Duodenal mucosa (tissue), 2 donors: ENCODE results near the gene TP53I11.

Experiments
- H3K27ac ChIP-seq: one replicate; pipeline ENCODE4 v1.7.0; 2013; ENCODE audit warnings: low read depth, low read length
- H3K27me3 ChIP-seq, 2 donors: one replicate each; pipeline ENCODE4 v1.7.0; 2013; ENCODE audit warnings: low read length in 2 of 2, control low read depth in 1 of 2; ENCODE audit not compliant: insufficient read depth in 2 of 2, control insufficient read depth in 1 of 2
- H3K36me3 ChIP-seq, 2 donors: one replicate each; pipeline ENCODE4 v1.7.0; 2013; ENCODE audit warnings: low read length in 2 of 2, control low read depth in 1 of 2; ENCODE audit not compliant: insufficient read depth in 2 of 2, control insufficient read depth in 1 of 2
- H3K4me1 ChIP-seq, 2 donors: one replicate each; pipeline ENCODE4 v1.7.0; 2013; ENCODE audit warnings: low read length in 2 of 2, control low read depth in 1 of 2; ENCODE audit not compliant: insufficient read depth in 2 of 2, control insufficient read depth in 1 of 2
- H3K4me3 ChIP-seq, 2 donors: one replicate each; pipeline ENCODE4 v1.7.0; 2013; ENCODE audit warnings: low read length in 2 of 2, low read depth in 1 of 2
- H3K9ac ChIP-seq, 2 donors: one replicate each; pipeline ENCODE4 v1.7.0; 2013; ENCODE audit warnings: low read length in 2 of 2, low read depth in 1 of 2
- H3K9me3 ChIP-seq, 2 donors: one replicate each; pipeline ENCODE4 v1.7.0; 2013; ENCODE audit warnings: low read length in 2 of 2, control low read depth in 1 of 2; ENCODE audit not compliant: control insufficient read depth in 1 of 2

Gene TP53I11

DNA sequence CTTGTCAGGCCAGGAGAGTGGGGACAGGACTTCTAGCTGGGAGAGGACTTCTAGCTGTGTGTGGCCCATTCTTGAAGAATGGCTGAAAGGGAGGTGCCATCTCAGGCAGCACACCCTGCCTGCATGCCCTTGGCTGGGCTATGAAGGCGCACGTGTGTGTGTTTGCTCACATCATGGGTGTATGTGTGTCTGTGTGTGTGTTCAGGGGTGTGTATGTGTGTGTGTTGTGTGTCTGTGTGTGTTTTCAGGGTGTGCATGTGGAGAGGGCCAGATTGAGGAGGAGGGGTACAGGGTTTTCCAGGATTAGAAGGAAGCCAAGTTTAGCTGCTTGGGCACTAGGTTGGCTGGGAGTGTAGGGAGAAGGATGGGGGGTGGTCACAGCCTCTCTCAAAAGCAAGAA, 16.6 kb downstream of the TP53I11 start:
- Histone ChIP-seq H3K9me3 (no peaks in the 10 kb centered on the region), H3K27me3 (no peaks in the 10 kb centered on the region), H3K27ac (no peak overlapping the region), H3K9ac (no peak overlapping the region), H3K4me1 (no peaks in the 10 kb centered on the region), H3K4me3 (no peak overlapping the region), H3K36me3 (peaks cover 10 to 28% of the 10 kb centered on the region in 2 donors)

DNA sequence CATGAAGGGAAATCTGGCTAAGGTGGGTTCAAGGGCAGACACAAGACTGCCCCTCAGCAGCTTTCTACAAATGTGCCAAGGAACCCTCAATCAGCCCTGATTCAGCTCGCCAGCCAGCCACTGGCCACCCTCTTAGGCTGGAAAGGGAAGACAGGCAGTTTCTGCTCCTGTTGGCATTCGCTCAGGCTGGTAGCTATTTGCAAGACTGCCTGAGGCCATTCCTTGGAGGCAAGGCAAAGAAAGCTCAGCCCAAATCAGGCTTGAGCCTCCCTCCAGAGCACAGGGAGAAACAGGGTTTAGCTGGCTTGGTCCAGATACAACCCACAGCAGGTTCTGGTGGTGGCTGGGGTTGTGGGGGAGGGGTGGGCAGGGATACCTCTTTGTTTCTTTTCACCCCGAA, 19.2 kb downstream of the TP53I11 start:
- Histone ChIP-seq H3K9ac (no peak overlapping the region), H3K4me1 (no peaks in the 10 kb centered on the region), H3K9me3 (no peaks in the 10 kb centered on the region), H3K36me3 (peaks cover 10 to 22% of the 10 kb centered on the region in 2 donors), H3K27me3 (no peaks in the 10 kb centered on the region), H3K4me3 (no peak overlapping the region), H3K27ac (no peak overlapping the region)

DNA sequence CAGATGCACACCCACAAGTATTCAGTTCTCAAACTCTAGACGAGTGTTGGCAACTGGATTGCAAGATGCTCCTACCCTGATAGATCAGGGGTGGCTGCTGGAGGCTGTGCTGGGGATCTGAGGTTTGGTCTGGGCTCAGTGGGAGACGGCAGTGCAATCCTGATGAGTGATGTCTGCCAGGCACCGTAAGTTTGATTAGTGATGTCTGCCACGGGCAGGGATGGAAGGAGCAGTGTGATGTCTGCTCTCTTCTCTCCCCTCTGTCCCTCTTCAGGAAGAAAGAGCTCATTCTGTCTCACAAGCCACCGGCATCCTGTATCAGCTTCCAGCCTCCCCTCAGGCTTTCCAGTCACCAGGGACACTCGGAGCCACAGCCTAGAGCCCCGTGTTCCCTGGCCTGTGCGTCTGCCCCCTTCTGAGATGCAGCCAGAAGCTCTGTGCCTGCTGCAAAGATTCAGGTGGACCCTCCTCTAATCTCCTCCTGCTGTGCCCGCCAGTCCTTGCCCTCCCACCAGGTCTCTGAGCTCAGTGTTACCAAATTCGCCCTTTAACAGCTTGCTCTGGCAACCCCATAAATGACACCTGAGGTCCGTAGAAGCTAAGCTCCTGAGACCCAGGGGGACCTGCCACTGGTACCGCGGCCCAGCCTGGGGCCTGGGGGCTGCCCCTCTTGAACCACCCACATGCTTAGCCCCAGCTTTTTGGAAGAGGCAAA, 19.9 kb downstream of the TP53I11 start:
- Histone ChIP-seq H3K9me3 (no peaks in the 10 kb centered on the region), H3K4me3 (no peak overlapping the region), H3K4me1 (no peaks in the 10 kb centered on the region), H3K27ac (no peak overlapping the region), H3K36me3 (peaks cover 10 to 22% of the 10 kb centered on the region in 2 donors), H3K9ac (no peak overlapping the region), H3K27me3 (no peaks in the 10 kb centered on the region)

DNA sequence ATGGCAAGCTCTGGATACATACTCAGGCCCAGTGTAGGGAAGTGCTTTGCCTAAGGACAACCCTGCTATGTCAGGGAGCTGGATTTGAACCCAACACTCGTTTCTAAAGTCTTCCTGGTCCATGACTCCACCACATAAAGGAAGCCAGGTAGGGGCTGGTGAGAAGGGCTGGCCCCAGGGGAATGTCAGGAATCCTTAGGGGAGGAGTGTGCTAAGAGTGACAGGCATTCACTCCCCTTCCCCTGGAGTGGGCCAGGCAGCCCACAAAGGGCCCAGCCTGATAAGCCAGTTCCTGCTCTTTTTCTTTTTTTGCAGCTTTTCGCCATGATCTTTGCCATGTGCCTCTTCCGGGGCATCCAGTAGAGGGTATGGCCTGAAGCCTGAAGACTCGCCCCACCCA, 21.9 kb downstream of the TP53I11 start:
- H3K4me1 ChIP-seq: no peaks in the 10 kb centered on the region

DNA sequence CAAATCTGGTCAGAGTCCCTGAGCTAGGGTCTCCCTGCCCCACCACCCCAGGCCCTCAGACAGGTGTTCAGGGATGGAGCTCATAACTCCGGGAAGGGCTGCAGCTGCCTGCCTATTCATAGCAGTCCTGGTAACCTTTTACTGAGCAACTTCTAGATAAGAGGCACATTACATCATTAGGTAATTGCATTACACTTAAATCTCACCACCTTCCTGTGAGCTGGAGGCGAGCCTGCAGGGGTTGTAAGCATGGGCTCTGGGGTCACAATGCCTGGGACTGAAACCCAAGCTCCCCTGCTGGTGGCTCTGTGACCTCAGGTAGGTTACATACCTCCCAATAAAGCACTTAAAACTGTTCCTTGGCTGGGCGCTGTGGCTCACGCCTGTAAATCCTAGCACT, 22.5 kb downstream of the TP53I11 start:
- Histone ChIP-seq H3K27me3 (no peaks in the 10 kb centered on the region), H3K4me1 (no peaks in the 10 kb centered on the region), H3K4me3 (no peak overlapping the region), H3K36me3 (peaks cover under 1% of the 10 kb centered on the region in 2 donors), H3K9me3 (no peaks in the 10 kb centered on the region), H3K27ac (no peak overlapping the region), H3K9ac (no peak overlapping the region)

More for the DNA sequence above, 21.9 kb downstream of the TP53I11 start:
- no peaks in the 10 kb centered on the region for H3K9me3 ChIP-seq
- no peak overlapping the region for H3K27ac ChIP-seq
- no peak overlapping the region for H3K4me3 ChIP-seq
- no peaks in the 10 kb centered on the region for H3K27me3 ChIP-seq
- H3K36me3 ChIP-seq: peaks cover 4 to 6% of the 10 kb centered on the region in 2 donors
- no peak overlapping the region for H3K9ac ChIP-seq

DNA sequence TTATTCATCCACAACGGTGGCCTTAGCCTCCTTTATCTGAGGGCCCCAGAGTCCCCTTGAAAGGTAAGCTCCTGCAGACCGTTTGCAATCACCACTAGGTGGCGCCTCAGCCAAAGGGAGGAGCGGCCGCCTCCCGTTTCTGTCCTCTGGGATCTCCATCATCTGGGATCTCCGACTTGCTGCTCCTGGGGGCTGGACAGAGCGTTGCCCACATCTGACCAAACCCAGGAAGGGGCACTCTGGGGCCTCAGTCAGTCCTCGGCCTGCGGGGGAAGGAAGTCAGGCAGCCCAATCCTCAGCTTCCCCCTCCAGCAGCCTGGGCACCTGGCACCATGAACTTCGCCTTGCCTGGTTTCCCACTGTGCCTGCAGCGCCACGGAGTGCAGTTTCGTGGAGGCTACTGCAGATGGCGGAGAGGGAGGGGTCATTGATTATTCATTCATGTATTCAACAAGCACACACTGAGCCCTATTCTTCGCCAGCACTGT, 23.5 kb downstream of the TP53I11 start:
- Histone ChIP-seq H3K27ac (no peak overlapping the region), H3K9ac (no peak overlapping the region), H3K27me3 (no peaks in the 10 kb centered on the region), H3K4me1 (no peaks in the 10 kb centered on the region), H3K36me3 (no peaks in the 10 kb centered on the region), H3K4me3 (no peak overlapping the region), H3K9me3 (no peaks in the 10 kb centered on the region)

DNA sequence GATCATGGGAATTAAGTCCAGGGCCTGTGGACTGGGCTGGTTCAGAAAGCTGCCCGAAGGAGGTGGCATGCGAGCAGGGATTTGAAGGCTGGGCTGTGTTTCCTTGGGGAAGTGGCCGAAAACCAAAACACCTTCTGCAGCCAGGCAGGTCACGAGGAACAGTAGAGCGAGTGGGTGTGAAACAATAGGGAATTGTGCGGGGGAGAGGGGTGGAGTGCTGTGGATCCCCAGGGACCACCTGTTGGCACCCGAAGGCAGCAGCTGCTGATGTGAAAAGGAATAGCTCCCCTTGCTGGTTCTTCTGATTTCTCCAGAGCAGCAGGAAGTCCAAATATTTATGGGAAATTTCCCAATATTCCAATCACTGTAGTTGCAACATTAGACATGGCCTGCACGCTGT, 24.6 kb downstream of the TP53I11 start:
- Histone ChIP-seq H3K36me3 (no peaks in the 10 kb centered on the region), H3K27me3 (no peaks in the 10 kb centered on the region), H3K27ac (no peak overlapping the region), H3K9me3 (no peaks in the 10 kb centered on the region), H3K4me1 (no peaks in the 10 kb centered on the region), H3K9ac (no peak overlapping the region), H3K4me3 (no peak overlapping the region)

DNA sequence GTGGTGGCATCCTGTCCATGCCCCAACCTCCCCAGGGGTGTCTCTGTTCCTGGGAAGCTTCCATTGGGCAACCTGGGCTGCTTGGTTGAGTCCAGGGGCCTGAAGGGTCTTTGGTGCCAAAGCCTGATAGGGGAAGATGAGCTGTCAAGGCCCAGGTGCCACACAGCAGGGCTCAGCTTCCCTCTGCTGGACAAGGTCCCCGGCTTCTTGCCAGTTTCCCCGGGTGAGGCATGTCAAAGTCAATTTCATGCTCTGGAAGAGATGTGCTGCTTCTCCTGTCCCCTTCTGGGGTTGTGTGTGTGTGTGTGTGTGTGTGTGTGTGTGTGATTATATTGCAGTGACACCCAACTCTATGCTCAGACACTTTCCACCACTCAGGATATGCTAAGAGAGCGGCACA, 26.9 kb downstream of the TP53I11 start:
- no peaks in the 10 kb centered on the region for H3K4me1 ChIP-seq
- no peaks in the 10 kb centered on the region for H3K27me3 ChIP-seq
- H3K36me3 ChIP-seq: no peaks in the 10 kb centered on the region
- no peaks in the 10 kb centered on the region for H3K9me3 ChIP-seq
- H3K27ac ChIP-seq: no peak overlapping the region
- H3K4me3 ChIP-seq: no peak overlapping the region
- H3K9ac ChIP-seq: no peak overlapping the region

DNA sequence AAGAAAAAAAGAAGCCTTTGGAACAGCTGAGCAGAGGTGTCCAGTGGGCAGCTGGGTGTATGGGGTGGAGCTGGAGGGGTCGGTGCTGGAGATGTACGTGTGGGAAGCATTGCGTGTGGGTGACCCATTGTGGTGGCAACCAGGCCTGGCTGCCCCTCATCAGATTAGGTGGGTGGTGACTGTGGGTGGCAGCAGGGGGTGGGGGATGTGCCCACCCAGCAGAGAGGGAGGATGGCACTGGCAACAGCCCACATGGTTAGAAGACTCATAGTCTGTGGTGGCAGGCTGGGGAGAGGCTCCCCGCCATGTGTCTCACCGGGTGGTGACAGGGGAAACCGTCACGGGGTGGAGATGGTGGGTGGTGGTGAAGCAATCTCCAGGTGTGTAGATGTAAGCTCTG, 27.6 kb downstream of the TP53I11 start:
- Histone ChIP-seq H3K4me1 (no peaks in the 10 kb centered on the region), H3K4me3 (no peak overlapping the region), H3K9ac (no peak overlapping the region), H3K27ac (no peak overlapping the region), H3K27me3 (no peaks in the 10 kb centered on the region), H3K9me3 (no peaks in the 10 kb centered on the region), H3K36me3 (no peaks in the 10 kb centered on the region)

DNA sequence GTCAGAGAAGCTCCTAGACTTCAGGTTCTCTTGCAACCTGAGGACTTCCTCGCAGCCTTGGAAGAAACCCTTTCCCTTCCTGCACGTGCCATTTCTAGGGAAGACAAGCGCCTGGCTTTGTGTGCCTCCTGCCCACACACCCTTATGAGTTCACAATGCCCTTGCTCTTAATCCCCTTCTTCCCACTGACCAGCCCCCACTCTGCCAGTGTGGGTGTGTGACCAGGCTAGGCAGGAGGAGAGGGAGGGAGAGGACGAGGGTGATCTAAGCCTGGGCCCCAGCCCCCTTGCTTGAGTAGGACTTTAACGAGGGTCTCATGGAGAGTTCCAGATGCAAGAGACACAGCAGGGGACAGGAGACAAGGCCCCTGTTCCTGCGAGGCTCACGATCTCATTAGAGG, 30.2 kb downstream of the TP53I11 start:
- H3K9ac ChIP-seq: no peak overlapping the region
- no peaks in the 10 kb centered on the region for H3K9me3 ChIP-seq
- H3K36me3 ChIP-seq: no peaks in the 10 kb centered on the region
- H3K4me3 ChIP-seq: no peak overlapping the region
- peaks cover 8 to 15% of the 10 kb centered on the region in 2 donors for H3K4me1 ChIP-seq
- no peak overlapping the region for H3K27ac ChIP-seq
- no peaks in the 10 kb centered on the region for H3K27me3 ChIP-seq
